HG03135 (cell line): ENCODE measurements around the gene PRLHR.

ENCODE experiments used
- ATAC-seq: cut with Tn5 transposase; IDR thresholded peaks from one replicate; pipeline ENCODE4 v1.9.1; 2021; ENCODE audit warnings: mild to moderate bottlenecking, moderate library complexity; ENCODE audit not compliant: unreplicated experiment

The PRLHR gene

DNA sequence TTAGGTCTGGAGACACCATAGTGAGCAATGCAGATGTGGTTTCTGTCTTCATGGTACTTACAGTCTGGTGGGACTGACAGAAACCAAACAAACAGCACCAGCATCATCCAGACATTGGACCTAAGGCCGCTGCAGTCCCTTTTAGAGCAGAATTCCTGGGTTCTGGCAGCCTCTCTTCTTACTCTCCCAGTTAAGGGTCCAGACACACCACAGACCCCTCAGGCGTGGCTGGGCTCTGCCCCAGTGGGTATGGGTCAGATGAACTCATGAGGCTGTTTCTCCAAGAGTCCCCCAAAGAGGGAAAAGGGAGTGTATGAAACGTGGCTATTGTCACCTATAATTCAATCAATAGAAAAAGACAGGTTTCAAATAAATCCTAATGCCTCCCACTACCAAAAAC, 31.3 kb downstream of the PRLHR start:
- ATAC-seq = no peak

DNA sequence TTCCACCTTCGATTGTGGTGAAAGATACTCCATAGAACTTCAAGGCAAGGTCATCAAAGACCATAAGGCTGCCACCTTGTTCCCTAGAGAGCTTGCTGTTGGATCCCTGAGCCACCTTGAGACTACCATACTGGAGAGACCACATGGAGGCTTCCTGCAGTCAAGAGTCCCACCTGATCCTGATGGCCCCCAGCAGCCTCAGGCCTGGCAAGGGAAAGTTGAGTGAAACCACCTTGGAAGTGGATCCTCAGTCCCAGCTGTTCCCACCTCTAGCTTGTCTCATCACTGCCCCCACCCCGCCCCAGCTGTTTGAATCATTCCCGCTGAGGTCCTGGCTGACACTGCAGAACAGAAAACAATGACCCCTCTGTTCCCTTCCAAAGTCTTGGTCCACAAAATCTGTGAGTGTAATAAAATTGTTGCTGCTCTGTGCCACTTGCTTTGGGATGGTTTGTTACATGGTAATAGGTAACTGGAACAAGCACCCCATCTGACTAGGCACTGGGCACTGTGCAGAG, 32.0 kb downstream of the PRLHR start:
- ATAC-seq = no peak

DNA sequence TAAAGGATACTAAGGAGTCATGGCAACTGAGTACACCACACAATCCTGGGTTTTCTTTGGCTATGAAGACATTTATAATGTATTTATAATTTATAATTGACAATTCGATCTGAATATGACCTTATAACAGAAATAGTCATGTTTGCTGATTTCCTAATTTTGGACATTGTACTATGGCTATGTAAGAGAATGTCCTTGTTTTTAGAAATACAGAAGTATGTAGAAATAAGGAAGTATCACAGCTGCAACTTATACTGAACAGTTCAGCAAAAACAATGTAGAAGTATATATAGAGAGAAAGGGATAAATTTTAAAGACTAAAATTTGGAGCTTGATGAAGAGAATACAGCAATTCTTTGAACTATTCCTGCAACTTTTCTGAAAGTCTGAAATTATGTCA, 32.6 kb downstream of the PRLHR start:
- no peak for ATAC-seq

DNA sequence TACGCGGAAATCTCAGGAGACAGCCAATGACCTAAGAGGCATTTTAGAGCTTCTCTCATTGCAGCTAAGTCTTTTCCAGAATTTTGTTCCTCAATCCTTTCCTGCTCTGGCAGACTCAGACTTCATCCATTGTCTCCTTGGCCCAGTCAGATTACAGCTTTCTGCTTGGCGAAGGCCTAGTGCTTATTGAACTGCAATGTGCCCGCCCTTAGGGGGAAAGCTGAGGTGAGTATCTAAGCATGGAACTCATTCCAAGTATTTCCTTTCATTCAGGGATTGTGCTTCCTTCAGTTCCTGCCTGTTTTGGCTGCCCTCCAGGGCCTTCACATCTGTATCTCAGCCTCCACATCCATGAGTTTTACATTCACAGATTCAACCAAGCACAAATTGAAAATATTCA, 37.5 kb downstream of the PRLHR start:
- ATAC-seq = no peak

DNA sequence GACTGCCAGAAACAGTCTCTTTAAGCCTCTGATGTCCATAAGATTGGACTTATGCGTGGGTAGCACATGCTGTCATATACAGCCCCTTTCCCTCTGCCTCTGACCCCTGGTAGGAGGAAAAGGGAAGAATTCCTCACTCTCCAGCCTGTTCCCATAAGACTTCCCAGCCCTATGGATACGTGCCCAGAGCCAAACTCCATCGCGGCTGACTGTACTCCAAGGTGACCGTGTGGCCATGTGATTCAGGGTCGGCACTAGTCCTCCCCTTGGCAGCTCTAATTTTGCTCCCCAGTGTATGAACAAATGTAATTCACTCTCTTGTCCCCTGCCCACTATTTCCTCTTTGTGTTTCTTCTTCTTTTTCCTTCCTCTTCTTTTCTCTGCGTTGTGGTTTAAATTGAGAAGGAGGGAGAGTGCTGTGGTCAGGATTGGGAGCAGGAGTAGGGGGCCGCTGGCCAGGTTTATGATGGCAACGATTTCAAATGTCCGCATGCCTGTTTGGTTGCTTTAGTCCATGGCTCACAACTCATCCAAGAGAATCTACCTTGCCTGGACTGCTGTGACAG, 43.8 kb downstream of the PRLHR start:
- ATAC-seq = no peak

DNA sequence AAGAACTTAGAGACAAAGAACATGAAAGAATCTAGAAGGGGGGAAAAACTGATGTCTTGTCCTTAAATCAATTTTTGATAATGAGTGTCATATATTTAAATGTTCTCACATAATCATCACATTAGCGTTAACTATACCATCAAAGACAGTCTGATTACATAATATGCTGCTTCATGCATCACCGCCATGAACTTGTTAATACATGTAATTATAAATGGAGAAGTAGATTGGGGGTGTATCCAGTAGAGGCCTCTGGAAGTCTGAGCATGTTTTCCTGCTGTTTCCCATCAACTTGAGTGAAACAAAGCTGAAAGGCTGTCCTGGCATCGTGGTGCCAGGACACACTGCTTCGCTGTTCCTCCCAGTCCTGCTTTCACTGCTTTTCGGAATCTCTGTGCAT, 48.2 kb downstream of the PRLHR start:
- no peak for ATAC-seq

DNA sequence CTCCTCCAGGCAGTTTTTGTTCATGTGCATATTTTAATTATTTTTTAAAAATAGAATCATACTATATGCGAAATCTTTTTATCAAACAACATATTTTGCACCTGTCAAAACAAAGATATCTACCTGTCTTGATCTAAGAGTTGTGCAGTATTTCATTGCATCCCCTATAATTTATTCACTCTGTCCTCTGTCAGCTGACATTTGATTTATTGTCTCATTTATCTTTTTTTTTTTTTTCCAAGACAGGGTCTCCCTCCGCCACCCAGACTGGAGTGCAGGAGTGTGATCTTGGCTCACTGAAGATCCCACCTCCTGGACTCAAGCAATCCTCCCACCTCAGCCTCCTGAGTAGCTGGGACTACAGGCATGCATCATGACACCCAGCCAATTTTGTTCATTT, 49.0 kb downstream of the PRLHR start:
- ATAC-seq = no peak

DNA sequence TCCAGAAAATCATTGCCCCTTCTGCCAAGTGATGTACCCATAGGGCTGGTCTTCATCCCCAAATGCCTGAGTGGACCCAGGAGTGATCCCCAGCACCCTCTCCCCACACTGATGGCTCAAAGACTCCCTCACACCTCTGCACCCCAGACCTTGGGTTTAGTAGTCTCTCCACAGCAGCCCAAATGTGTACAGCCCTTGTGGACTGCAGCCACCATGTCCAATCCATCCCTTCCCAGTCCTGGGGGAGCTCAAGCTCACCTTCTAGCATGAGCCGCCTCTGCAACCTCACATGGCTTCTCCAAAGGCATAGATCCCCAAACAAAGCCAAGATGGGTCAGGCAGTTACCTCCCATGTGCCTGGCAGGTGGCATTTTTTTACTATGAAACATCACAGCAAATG, 50.1 kb downstream of the PRLHR start:
- ATAC-seq = no peak

DNA sequence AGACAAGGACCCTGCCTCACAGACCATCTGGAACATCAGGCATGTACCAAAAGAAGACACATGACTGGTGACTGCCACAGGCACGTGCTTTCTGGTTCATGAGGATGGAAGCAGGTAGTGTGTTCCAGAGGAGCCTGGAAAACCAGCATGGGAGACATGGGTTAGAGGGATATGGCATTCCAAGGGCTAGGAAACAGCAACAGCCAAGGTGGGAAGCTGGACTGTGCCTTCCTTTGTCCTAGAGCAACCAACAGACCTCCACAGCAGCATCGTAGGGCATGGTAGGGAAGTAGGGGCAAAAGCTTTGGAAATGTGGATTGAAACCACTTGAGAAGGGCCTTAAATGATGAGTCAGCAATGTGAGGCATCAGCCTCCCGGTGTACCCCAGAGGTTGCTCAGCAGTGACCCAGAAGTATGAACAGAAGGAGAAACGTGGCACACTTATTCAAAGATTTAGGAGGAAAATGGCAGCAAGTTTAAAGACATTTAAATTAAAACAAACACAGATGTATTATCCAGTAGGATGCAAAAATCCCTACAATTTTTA, 51.0 kb downstream of the PRLHR start:
- no peak for ATAC-seq

DNA sequence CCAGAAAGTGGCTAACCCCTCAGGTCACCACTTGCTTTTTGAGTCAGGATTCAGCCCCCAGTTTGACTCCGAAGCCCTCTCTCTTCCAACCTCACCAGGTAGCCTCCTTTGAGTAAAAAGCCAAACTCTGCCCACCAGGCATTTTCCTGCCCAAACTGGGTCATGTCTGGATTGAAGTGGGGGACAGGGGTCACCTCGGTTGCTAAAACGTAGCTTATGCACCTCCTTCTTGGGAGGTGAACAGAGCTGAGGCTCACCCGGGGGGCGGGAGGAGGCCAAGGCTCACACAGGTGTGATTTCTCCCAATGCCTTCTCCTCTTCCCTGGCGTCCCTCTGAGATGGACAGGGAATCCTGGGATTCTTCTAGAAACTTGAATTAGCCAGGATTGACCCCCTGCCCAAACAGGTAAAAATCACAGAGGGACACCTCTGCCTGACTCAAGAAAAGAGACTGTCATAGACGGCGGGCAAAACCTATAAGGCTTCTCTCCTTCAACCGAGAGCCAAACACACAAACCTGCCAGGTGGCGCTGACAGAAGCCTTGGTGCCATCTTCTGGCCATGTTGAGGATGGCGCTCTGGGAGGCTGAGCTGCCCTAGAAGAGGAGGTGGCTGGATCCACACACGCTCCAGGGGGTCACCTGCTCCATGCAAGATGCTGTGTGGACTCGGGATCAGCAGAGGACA, 51.6 kb downstream of the PRLHR start:
- no peak for ATAC-seq

DNA sequence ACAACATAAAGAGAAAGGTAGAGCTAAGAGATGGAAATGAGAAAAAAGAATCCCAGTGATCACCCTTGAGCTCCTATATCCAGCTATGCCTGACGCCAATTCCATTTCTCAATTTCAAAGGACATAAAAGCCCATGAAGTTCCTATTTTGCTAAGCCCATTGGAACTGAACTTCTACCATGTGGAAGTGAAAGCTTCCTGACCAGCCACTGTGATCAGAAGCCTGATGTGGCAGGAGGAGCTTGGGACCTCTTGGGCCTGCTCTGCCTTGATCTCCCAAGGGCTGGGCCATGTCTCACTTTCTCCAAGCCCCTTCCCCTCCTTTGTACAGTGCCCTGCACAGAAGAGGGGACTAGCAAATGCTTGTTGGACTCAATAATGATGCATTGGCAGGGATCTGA, 52.7 kb downstream of the PRLHR start:
- no peak for ATAC-seq

DNA sequence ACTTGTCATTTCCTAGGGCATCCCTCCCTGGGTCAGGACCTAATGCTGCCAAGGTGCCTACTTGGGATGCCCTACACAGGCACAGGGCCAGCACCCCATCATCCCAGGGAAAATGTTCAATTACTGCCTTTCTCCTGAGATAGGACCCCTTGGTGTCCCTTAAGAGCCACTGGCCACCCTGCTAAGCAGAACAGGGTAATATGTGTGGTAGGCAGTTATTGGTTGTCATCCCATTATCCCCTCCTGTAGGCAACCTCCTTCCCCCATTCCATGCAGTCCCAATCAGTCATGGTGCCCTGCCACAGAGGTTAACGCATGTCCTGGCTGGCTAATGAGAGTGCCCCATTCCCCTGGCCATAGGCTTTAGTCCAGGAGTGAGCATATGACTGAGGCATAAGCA, 53.2 kb downstream of the PRLHR start:
- no peak for ATAC-seq

DNA sequence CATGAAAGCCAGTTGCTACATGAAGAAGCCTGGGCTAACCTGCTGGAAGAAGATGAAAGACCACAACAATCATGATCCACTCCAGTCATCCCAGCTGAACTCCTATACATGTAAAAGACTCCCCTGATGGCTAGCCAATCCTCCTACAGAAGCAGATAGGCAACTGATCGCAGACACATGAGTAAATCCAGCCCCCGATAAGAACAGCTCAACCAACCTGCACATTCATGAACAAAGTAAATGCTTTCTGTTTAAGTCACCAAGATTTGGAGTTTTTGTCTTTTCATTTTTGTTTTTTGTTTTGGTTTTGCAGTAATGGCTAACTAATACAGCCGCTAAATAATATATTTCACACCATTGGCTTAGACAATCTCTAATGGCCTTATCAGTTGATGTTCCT, 53.7 kb downstream of the PRLHR start:
- ATAC-seq = no peak
